ENCODE measurements around the gene HOXB6.

The HOXB6 gene

DNA sequence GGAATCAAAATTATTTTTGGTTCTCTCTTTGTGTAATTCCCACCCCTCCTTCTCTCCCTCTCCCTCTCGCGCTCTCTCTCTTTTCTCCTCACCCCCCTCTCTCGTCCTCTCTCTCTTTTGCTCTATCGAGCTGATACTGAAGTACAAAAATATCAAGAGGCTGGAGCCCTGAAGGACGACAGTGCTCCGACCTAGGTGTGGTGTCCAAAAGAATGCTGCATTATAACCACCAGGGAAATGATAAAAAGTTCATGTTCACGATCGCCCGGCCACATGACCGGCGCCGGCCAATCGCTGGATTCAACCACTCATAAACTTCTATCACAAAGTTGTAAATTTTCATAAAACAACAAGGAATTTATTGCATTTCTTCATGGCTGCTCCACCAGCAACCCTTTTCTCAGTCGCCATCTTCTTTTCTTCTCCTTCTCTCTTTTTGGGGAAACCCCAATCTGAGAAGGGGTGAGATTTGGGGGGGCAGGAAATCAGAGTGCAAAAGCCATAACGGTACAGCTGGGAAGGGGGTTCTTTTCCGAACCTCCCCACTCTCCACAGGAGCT lies at the start of gene HOXB6:
HOXB6 (minus strand) TSS at position 217 of the 560 bp plus-strand sequence. CDS start 6,836 bp downstream, outside the sequence.
- no peak for DNase-seq

DNA sequence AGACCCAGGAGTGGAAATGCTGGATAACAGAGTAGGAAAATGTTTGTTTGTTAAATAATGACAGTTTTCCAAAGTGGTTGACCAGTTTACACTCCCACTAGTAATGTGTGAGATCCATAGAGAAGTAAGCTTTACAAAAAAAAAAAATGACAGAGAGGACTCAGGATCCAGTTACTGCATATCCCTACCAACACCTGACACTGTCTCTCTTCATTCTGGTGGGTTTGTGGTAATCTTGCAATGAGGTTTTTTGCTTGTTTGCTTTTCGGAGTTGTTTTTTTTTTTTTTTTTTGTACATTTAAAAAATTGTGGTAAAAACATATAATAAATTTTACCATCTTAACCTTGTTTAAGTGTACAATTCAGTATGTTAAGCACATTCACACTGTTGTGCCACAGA lies 45.0 kb upstream of the HOXB6 start:
- DNase-seq, result no peak

DNA sequence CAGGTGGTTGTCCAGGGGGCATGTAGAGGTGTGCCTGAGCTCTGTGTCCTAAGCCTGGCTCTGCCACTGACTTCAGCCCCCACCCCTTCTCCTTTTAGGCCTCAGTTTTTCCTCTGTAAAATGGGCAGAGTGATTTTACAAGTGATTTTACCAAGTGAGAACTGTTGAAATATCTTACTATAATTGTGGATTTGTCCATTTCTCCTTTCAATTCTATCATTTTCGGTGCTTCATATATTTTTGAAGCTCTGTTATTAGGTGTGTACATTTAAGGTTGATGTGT lies 43.1 kb upstream of the HOXB6 start:
- DNase-seq, result no peak

DNA sequence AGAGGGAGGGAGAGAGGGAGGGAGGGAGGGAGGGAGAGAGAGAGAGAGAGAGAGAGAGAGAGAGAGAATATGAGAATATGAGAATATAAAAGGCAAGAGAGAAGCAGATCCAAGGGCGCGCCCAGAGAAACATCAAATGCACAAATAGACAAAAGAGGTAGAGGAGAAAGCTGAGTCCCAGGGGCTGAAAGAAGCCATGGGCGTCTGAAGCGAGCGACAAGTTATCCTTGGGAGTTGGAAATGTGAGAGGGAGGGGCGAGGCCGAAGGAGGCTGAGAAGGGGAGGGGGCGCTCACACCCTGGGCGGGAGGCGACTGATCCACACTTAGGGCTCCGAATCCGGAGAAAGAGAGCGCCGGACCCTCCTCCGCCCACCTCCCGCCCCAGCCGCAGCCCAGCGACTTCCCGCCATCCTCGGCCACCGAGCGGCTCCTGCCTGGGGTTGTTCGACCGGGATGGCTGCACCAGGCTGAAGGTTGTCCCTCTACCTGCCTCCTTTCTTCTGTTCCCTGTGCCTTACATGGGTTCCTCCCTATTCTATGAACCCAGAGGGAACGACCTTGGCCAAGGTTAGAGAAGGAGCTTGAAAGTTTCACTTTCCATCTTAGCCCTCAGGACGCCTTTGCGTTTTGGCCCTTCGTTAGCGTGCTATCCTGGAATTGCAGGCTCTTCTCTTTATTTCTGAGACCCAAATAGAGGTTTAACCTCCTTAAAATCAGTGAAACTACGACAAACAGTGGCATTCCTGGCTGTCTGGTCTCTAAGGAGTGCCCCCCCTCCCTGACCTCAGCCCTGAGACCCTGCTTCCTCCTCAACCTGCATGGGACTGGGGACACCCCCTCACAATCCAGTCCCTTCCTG lies 42.5 kb upstream of the HOXB6 start:
- DNase-seq, result no peak

DNA sequence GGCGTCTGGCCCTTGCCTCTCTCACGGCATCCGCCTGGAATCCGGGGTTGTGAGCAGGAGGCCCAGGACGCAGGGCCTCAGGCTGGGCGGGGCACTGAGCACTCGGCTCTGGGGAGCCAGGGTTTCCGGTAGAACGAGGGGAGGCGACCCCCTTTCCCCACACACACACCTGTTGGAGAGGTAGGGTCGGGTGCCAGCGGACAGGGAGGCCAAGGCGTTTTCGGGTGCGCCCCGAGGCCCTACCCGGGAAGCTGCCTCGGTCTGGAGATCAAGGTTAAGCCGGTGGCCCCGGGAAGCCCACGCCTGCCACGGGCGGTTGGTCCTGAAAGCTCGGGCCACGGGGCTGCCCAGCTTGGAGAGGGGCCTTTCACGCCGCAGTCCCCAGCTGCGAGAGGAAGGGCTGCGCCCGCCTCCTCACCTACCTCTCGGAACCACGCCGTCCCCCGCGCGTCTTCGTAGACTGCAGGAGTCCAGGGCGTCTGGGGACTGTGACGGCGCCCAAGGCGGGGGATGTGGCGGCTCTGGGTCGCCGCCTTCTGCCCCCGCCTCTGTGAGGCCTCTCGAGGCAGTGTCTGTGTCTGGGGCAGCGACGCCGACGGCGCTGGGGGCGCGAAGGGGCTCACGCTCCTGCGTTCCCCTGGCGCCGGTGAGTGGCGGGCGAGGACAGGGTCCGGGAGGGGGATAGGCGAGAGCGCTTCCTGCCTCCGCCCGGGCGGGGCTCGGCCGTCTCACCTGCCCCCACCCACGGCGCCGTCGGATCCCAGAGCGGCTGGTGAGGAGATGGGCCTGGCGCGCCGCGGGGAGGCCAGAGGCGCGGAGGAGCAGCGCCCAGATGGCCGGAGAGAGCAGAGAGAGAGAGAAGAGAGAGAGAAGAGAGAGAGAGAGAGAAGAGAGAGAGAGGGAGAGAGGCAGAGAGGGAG lies 41.7 kb upstream of the HOXB6 start:
- DNase-seq, result no peak

DNA sequence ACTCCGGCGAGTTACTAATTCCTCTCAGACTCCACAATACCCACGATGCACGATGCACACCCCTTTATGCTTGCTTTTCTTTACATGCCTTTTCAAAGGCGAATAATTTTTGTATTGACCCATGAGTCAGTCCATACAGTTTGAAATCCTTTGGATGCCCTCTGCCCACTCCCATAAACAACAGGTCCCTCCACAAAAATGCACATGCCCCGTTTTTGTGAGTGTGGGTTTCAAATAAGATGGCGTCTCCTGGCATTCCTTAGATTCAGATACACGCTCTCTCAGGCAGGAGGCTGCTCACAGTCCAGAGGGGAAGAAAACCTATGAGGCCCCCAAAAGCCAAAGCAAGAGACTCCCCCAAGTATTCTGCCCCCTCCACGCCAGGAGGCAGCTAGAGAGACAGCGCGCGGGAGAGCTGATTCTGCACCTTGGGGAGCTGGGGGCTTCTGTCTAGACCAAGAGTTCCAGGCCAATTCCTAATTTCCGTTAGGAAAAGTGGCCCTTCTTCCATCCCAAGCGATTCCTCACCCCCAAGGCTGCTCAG lies 40.9 kb upstream of the HOXB6 start:
- no peak for DNase-seq

DNA sequence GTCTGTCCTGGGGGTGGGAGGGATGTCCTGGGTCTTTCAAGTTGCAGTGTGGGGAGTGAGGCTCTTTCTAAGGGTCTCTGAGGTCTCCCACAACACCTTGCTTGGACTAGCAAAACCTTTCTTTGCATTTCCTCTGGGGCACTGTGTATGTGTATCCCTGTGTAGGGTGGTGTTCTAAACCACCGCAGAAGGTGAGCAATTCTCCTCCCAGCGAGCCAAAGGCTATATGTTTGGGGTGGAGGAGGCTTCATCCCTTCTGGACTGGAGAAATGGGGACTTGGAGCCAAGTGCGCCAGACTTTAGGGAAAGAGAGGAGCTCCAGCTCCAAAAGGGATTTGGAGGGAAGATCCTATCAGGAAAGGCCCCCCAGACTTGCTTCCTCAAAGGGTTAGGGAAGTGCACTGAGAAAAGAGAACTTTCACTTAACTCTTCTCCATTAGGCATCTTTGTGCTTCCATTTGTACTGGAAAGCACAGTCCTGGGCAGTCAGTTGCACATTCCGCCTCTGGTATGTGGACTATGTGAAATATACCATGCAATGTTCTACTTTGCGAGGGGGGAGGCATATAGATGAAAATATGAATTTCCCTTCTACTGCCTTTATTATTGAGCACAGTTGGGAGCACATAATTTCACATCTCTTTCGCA lies 40.2 kb upstream of the HOXB6 start:
- DNase-seq, result no peak

DNA sequence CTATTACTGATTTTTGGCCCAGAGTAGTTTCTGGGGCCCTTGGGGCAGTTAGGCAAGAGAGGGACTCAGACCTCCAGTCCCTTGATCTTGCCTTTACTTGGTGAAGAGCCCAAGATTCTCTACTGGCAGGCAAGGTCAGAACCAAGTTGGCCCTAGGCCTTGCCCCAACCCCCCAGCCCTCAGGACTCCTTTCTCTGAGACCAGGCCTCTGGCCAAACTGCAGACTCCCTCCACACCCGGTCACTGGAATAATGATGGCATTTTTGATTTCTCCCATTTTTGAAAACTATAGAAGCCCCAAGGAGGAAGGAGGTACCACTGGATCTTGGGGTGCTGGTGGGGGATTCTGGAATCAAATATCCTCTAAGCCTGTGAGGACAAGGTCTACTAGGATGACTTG lies 39.4 kb upstream of the HOXB6 start:
- DNase-seq, result no peak

DNA sequence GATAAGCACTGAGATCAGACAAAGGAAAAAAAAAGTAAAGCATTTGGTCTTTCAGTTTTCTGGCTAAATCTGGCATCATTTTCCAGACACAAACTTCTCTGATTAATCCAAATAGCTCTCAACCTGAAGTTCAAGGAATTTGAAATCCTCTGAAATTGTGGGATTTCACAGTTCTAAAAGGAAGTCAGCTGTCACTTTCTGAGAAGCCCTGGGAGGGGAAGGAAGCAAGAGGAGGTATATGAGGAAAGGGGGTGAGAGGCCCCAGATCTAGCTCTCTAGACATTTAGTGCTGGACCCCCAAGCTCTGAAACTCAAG lies 38.9 kb upstream of the HOXB6 start:
- DNase-seq, result no peak

DNA sequence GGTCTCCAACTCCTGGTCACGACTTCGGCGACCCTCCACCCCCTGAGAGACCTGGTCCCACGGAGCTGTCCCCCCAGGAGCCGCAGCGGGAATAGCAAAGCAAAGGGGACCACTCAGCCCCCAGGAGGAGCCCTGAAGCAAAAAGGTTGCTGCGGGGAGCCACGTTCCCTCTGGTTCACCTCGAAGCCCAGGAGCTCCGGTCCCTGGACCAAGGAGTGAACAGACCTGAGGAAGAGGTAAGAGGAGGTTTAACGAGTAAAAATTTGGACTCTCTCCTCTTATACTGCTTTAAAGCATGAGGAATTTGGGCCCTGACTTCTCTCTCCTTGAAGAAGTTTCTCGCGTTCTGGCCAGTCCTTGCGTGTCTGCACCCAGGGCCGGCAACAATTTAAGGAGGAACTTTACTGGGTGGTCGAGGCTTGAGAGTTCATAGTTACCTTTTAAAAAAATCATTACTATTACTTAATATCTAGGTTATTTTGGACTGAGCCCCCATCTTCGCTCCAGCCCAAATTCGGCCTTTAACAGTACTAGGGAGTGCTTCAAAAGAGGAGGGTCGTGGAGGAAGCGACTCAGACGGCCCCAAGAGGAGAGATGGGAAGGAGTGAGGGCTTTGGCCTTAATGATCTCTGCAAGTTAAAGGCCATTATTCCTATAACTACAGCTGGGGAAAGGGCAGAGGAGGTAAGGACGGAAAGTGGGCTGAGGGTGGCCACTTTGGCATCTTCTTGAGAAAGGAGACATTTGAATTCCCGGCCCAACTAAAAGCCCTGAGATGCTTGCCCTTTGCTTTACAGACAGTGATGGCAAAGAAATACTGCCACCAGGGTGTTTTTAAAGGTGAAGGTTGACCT lies 38.3 kb upstream of the HOXB6 start:
- DNase-seq, result no peak

DNA sequence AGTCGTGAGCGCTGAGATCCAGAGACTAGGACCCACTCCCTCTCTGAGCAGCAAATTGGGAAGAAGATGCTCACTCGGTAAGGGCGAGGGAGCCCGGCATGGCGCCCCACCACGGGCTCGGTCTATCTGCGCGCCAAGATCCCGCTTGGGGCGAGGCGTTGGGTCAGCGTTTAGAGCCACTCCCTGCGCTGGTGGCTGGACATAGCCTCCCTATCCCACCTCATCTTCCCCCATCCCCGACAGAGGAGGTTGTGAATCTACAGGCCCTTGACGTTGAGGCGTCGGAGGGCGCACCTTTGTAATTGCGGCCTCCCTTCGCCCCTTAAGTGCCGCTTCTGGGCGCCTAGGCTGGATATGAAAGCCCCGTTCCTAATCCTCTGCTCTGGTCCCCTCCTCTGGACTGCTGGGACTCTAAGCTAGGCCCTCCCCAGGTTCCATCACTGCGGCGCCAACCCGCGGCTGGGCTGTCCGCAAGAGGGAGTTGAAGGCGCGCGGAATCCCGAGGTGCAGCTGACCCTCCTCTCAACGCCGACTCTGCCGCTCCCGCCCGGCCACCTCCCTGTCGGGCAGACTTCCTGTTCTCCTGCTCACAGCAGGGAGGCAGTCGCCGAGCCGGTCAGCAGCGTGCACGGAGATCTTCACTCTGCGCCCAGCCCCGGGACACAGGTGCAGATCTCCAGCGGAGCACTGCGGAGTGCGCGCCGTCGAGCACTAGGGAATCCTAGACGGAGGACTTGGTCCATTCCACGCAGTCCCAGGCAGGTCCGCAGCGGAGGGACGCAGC lies 37.5 kb upstream of the HOXB6 start:
- no peak for DNase-seq

DNA sequence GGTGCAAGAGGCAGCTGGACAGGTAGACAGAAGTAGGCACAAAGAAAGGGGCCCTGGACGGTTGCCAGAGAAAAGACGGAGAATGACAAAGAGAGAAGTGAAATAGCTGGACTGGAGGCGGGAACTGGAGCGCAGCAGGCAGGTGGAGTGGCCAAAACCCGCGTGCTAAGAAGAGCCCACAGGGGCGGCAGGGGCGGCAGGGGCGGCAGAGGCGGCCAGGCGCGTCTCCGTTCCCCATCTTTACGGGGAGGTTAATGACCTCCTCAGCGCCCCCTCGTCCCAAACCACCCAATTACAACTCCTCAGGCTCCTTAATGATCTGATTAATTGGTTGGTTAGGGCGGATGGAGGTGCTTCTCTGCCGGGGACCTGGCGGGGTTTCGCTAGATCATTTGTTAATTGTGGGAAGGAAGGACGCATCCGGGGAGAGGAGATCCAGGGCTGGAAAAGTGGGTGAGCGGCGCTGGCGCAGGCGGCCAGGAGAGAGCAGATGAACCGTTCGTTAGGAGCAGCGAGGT lies 36.8 kb upstream of the HOXB6 start:
- no peak for DNase-seq

DNA sequence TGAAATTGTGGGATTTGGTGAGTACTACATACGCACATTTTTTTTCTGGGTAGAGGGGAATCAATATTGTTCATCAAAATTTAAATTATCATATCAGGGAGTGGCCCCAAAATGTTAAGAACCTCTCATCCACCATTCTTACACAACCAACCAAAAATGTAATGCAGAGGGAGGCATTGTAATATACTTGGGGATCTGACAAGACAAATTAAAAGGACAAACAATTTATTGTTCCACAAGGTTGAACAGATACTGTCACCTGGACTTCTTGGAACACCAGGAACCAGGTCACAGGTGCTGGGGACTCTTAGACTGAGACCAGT lies 36.0 kb upstream of the HOXB6 start:
- DNase-seq, result no peak

DNA sequence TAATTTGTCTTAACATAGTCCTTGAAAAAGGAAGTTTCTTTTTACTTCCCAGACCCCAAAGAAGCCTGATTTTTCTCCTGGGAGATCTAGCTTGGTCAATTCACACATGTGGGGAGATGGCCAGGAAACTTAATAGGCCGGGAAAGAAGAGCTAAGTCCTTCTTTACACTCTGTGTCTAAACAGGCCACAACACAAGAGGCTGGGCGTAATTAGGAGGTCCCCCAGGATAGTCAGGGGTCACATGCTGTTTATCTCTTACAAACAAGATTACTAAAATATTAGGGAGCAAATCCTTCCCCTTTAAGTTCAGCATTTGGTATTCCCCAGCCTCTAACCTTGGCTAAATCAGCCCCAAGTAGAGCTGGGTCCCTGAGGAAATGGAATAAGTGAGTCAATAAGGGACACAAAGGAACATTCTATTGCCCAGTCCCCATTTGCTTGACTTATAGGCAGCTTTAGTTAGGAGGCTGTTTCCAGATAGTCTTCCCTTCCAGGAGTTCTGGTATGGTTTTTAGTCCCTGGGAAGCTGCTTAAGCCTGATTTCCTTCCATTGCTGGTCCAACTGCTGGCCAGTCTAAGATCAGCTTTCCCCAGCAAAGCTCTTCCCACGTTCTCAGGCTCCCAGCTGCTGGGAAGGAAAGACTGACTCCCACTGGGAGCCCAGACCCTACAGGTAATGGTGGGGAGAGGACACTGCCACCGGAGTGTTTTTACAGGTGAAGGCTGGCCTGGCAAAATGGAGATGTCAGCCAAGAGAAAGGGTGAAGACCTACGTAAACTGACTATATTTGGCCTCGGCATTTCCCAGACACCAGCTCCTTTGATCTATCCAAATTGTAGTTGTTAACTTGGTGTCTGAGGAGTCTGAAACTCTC lies 35.4 kb upstream of the HOXB6 start:
- DNase-seq, result no peak

DNA sequence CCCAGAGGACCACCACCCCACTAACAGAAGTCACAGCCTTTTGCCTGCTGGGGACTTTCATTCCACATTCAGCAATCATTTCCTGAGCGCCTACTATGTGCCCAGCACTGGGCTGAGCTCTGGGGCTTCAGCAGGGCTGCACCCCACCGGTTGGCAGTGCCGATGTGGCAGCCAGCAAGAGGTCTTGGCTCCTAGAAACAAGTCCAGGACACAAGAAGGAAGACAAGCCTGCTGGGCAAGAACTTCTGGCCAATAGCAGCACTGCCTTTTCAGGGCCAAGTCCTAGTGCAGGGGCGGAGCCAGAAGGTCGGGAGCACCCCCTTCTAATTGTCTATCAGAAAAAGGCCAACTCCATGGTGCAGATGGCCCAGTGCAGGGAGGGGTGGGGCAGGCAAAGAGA lies 34.4 kb upstream of the HOXB6 start:
- no peak for DNase-seq

DNA sequence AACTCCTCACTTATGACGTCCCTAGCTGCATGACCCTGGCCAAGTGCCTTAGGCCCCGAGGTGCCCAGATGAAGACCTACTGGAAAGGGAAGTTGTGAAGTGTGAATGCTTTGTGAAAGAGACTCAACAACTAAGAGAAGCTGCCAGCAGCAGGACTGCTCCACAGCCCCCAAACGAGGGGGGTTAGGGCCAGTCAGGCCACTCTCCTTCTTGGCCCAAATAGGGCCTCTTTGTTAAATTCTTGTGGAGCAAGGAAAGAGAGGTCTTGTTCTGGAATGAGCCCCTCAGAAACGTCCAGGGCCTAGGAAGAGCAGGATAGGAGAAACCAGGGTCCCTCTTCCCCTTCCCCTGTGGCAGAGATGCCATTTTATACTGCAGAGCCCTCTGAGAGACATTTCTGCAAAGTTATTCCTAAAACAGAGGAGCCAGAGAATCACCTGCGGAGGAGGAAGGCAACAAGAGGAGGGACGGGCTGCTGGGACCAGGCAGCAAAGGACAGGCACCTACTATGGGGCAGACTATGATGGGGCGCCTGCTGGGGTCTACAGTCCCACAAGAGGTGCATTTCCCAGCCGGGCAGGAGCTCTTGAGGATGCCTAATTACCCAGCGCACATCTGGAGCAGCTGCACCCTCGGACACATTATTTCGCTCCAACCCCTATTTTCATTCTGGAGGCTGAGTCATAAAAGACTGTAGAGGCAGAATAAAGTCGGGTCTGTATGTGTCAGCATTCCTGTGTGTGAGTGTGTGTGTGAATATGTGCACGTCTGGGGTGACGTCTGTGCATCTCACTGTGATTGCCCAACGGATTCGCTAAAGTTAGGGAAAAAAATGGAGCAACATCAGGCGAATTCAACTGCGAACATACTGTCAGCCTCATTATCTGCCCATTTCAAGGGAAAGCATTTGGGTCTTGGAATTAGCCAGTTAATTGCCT lies 32.8 kb upstream of the HOXB6 start:
- no peak for DNase-seq

DNA sequence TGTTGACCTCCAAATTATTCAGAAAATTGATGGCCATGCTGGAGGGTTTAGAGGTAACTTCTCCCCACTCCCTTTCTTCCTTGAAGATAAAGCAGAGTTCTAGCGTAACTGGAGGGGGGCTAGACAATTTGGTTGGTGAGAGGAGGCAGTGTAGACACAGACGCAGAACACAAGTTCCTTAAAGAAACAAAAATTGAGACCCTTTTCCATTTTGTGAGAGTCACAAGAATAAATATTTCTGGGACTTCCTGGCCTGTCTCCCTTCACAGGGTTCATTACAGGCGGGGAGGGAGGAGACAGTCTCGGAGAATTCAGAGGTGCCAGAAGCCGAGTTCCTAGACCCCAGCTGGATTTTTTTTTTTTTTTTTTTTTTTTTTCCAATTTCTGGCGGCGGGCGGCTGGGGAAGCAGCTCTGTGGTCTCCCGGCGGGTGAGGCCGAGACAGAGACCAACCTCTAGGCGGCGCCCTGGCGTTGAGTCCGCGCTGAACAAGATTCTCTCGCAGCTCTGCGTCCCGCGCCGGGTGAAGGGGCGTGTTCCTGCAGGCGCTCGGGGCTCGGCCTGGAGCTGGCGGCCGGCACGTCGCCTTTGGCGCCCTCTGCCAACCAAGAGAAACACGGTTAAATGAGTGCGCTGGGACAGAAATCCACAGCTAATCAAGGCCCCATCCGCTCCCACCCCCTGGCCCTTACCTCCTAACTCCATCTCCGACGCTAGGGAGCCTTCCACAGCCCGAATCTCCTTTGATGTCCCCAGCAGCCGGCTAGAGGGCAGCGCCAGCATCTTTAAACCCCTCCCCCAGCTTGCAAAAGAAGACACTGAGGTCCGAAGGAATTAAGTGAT lies 31.6 kb upstream of the HOXB6 start:
- DNase-seq, result peak; percentile 29

Data from NCI-H1436 treated with DMSO at 0.1 percent for 48 hours (cell line).